T-helper 17 cell (primary cell): ENCODE data around the gene SBNO2. TPM values are rescaled to one million over a fixed set of nuclear protein-coding genes. Genes with fewer than 3 reads are reported as not detected.

Experiments
- ATAC-seq: fragments of 150-1000 bp; cut with Tn5 transposase; 2 replicates; pipeline ENCODE4 v1.10.0; 2021; ENCODE audit warnings: mild to moderate bottlenecking, moderate library complexity
- DNase-seq, 3 donors: peaks; one replicate each; pipeline versions ENCODE4 v3.0.0 to v3.0.0-alpha.2; 2020 to 2021
- H3K9me3 ChIP-seq: one replicate; pipeline ENCODE4 v1.7.0; 2013; ENCODE audit warnings: low read length, mild to moderate bottlenecking; ENCODE audit not compliant: control insufficient read depth, poor library complexity, severe bottlenecking
- H3K27ac Mint-ChIP-seq: one replicate; pipeline ENCODE4 v1.8.0; 2022; ENCODE audit warnings: mild to moderate bottlenecking, moderate library complexity, mixed read lengths
- H3K27me3 Mint-ChIP-seq: one replicate; pipeline ENCODE4 v1.8.0; 2022; ENCODE audit warnings: mixed read lengths
- H3K36me3 Mint-ChIP-seq: one replicate; pipeline ENCODE4 v1.8.0; 2022; ENCODE audit warnings: low read depth, mixed read lengths
- H3K4me1 Mint-ChIP-seq: one replicate; pipeline ENCODE4 v1.8.0; 2022; ENCODE audit warnings: mild to moderate bottlenecking, mixed read lengths
- H3K4me3 Mint-ChIP-seq: one replicate; pipeline ENCODE4 v1.8.0; 2022; ENCODE audit warnings: mild to moderate bottlenecking, moderate library complexity, mixed read lengths
- total RNA-seq, 4 donors: library from RNA in 2 of 4; stranded (reverse) in 2 of 4; gene quantifications; one replicate each; pipeline ENCODE4 v1.2.3 and lab custom pipeline; 2022 to 2026

The SBNO2 gene, protein sequence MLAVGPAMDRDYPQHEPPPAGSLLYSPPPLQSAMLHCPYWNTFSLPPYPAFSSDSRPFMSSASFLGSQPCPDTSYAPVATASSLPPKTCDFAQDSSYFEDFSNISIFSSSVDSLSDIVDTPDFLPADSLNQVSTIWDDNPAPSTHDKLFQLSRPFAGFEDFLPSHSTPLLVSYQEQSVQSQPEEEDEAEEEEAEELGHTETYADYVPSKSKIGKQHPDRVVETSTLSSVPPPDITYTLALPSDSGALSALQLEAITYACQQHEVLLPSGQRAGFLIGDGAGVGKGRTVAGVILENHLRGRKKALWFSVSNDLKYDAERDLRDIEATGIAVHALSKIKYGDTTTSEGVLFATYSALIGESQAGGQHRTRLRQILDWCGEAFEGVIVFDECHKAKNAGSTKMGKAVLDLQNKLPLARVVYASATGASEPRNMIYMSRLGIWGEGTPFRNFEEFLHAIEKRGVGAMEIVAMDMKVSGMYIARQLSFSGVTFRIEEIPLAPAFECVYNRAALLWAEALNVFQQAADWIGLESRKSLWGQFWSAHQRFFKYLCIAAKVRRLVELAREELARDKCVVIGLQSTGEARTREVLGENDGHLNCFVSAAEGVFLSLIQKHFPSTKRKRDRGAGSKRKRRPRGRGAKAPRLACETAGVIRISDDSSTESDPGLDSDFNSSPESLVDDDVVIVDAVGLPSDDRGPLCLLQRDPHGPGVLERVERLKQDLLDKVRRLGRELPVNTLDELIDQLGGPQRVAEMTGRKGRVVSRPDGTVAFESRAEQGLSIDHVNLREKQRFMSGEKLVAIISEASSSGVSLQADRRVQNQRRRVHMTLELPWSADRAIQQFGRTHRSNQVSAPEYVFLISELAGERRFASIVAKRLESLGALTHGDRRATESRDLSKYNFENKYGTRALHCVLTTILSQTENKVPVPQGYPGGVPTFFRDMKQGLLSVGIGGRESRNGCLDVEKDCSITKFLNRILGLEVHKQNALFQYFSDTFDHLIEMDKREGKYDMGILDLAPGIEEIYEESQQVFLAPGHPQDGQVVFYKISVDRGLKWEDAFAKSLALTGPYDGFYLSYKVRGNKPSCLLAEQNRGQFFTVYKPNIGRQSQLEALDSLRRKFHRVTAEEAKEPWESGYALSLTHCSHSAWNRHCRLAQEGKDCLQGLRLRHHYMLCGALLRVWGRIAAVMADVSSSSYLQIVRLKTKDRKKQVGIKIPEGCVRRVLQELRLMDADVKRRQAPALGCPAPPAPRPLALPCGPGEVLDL (N-terminal part only)
- 100 to 1,000 TPM in 1 of 2 donors, 10 to 100 TPM in 1; 85.4 to 106 TPM for total RNA-seq
- total RNA-seq (lab: John Stamatoyannopoulos, UW), result 147 to 156 reads per million in 2 donors

DNA sequence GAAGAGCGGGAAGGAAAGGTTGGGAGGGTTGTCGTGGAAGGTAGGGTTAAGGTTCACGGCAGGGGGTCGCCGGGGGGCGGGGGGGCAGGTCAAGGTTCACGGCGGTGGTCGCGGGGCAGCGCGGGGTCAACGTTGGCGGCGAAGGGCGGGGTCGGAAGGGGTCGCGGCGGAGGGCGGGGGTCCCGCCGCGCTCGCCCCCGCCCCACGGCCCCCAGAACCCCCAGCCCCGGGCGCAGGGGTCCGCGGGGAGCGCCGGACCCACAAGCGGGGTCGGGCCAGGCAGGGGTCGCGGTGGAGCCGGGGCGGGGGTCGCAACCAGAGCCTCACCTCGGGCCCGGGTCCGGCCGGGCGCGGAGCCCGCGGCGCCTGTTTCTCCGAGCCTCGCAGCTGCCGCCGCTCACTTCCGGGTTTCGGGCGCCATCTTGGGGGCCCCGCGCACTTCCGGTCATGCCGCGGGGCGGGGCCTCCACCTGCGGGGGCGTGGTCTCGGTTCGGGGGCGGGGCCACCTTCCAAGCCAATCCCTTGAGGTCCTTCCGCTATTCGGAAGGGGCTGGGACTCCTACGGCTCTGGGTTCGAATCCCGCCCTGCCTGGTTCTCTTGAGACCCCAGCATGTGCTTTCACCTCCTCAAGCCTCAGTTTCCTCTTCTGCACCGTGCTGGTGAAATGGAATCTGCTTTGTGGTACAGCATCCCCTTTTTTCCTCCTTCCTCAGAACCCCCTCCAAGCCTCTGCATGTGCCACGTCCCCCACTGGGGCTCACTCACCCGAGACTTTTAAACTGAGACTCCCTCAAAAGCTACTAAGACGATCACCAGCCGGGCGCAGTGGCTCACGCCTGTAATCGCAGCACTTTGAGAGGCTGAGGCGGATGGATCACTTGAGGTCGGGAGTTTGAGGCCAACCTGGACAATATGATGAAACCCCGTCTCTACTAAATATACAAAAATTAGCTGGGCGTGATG lies at the start of gene SBNO2:
SBNO2 (minus strand) TSS at position 424 of the 965 bp plus-strand sequence. CDS start 19,992 bp downstream, outside the sequence.
- Mint-ChIP-seq H3K4me3 (peak within 1 kb of the TSS; percentile 89), H3K27me3 (no peaks in the 10 kb centered on the region), H3K27ac (peak within 1 kb of the TSS; percentile 82), H3K4me1 (peaks cover 23% of the 10 kb centered on the region), H3K36me3 (peaks cover 6% of the 10 kb centered on the region)
- H3K9me3 ChIP-seq, result no peaks in the 10 kb centered on the region
- ATAC-seq (peak; percentile 92), DNase-seq (peak; percentile 78 to 91 (median 83))

DNA sequence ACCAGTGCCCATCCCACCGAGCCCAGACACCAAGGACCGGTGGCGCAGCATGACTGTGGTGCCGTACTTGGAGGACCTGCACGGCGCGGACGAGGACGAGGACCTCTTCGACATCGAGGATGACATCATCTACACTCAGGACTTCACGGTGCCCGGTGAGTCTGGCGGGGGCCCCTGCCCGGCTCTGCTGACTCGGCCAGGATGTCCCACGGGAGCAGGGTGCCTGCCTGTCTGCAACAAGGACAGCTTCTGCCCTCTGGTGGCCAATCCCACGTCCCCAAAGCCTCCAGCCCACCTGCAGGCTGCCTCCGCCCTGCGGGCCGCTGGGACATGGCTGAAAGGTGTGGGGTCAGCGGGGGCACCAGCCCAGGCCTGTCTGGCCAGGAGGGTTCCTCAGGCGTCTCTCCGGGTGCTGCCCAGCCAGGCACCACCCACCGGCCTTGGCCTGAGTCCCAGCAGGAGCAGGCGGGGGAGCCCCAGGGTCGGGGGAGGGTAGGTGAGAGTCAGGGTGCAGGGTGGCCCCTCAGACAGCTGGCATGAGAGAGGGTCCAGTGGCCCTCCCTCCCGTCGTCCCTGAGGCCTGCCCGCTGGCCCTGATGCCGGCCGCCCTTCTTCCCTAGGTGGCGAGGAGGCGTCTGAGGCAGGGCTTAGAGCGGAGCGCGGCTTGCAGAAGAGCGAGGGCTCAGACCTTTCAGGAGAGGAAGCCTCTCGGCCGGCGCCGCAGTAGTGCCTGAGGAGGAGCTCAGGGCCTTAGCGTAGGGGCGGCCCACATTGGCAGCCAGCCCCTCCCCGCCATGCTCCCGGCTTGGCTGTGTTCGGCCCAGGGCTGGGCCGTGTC lies 49.2 kb upstream of the SBNO2 start:
- Mint-ChIP-seq H3K27me3 (no peaks in the 10 kb centered on the region), H3K27ac (no peak overlapping the region), H3K36me3 (no peaks in the 10 kb centered on the region), H3K4me3 (no peak overlapping the region), H3K4me1 (no peaks in the 10 kb centered on the region)
- DNase-seq, result no peak
- peak; percentile 41 for ATAC-seq
- no peaks in the 10 kb centered on the region for H3K9me3 ChIP-seq

DNA sequence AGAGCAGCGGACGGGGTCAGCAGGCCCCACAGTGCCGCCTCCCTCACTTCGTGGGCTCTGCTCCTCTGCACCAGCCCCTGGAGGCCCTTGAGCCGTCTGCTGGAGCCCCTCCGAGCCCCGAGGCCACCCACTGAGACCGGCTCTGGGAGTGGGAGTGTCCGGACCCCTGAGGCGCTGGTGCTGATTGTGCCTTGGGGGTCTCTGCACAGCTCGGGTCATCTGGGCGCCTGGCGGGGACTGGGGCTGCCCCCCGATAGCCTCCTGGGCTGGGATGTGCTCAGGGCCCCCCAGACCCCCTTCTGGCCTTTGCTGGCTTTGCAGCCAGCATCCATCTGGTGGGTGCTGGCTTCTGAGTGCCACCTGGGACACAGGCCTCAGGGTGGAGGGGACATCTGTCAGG lies 48.3 kb upstream of the SBNO2 start:
- Mint-ChIP-seq H3K36me3 (no peaks in the 10 kb centered on the region), H3K4me1 (no peaks in the 10 kb centered on the region), H3K4me3 (no peak overlapping the region), H3K27ac (no peak overlapping the region), H3K27me3 (no peaks in the 10 kb centered on the region)
- DNase-seq (no peak), ATAC-seq (no peak)
- no peaks in the 10 kb centered on the region for H3K9me3 ChIP-seq

DNA sequence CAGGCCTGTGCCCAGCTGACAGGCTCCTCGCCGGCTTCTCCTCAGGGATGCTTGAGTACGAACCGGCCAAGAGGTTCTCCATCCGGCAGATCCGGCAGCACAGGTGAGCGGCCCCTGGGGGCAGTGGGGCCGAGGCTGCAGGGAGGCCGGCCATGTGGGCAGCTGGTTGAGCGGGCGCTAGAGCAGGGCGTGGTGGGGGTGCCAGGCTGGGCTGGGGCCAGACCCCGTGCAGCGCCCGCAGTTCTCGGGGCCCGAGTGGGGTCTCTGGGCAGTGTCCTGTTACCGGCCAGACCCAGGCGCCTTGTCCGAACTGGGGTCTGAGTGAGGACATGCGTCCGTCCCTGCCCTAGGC lies 47.8 kb upstream of the SBNO2 start:
- Mint-ChIP-seq H3K4me1 (no peaks in the 10 kb centered on the region), H3K27me3 (no peaks in the 10 kb centered on the region), H3K27ac (no peak overlapping the region), H3K4me3 (no peak overlapping the region), H3K36me3 (no peaks in the 10 kb centered on the region)
- DNase-seq (no peak), ATAC-seq (no peak)
- no peaks in the 10 kb centered on the region for H3K9me3 ChIP-seq

DNA sequence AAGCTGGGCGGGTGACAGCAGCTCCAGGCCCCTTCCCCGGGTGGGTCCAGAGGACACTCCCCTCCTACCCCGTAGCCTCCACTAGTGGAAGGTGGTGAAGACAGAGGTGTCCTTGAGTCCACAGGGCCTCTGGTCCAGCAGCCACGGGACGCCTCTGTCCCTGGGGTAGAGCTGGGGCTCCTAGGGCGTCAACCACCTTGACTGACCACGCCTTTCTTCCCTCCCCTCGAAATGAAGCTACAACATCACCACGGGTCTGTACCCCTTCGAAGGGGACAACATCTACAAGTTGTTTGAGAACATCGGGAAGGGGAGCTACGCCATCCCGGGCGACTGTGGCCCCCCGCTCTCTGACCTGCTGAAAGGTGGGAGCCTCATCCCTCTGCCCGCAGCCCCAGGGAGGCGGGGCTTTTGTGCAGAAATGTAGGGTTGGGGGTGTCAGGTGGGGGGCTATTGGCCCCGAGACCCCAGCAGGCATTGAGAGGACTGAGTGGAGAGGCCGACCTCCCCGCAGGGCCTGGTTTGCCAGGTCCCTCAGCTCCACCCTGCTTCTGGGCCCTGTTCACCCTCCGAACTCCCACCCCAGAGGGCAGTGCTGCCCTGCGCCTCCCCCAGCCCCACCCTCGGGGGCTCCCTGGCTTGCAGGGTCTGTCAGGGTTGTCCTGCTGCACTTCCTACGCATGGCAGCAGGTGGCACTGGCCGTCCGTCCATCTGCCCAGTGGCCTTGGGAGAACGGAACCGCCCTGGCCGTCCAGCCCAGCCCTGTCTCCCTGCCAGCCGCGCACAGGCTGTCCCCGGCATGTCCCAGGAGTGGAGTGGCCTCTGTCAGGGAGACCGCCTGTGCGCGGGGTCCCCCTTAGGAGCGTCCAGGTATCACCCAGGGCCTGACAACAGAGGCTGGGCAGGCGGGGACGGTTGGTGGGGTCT lies 47.2 kb upstream of the SBNO2 start:
- Mint-ChIP-seq H3K4me3 (no peak overlapping the region), H3K27ac (no peak overlapping the region), H3K27me3 (no peaks in the 10 kb centered on the region), H3K4me1 (no peaks in the 10 kb centered on the region), H3K36me3 (no peaks in the 10 kb centered on the region)
- ATAC-seq (no peak), DNase-seq (no peak)
- no peaks in the 10 kb centered on the region for H3K9me3 ChIP-seq

DNA sequence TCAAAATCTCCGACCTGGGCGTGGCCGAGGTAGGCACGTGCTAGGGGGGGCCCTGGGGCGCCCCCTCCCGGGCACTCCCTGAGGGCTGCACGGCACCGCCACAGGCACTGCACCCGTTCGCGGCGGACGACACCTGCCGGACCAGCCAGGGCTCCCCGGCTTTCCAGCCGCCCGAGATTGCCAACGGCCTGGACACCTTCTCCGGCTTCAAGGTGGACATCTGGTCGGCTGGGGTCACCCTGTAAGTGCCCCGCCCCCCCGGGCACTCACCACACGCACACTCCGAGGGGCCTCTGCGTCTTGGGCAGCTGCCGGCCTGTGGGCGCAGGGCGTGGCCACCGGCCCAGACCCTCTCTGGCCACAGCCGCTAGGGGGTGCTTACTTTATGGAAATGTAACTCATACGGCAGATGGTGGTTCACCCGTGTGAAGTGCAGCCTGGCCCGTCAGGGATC lies 46.4 kb upstream of the SBNO2 start:
- Mint-ChIP-seq H3K4me1 (no peaks in the 10 kb centered on the region), H3K27me3 (no peaks in the 10 kb centered on the region), H3K27ac (no peak overlapping the region), H3K4me3 (no peak overlapping the region), H3K36me3 (no peaks in the 10 kb centered on the region)
- ATAC-seq (no peak), DNase-seq (no peak)
- H3K9me3 ChIP-seq, result no peaks in the 10 kb centered on the region

DNA sequence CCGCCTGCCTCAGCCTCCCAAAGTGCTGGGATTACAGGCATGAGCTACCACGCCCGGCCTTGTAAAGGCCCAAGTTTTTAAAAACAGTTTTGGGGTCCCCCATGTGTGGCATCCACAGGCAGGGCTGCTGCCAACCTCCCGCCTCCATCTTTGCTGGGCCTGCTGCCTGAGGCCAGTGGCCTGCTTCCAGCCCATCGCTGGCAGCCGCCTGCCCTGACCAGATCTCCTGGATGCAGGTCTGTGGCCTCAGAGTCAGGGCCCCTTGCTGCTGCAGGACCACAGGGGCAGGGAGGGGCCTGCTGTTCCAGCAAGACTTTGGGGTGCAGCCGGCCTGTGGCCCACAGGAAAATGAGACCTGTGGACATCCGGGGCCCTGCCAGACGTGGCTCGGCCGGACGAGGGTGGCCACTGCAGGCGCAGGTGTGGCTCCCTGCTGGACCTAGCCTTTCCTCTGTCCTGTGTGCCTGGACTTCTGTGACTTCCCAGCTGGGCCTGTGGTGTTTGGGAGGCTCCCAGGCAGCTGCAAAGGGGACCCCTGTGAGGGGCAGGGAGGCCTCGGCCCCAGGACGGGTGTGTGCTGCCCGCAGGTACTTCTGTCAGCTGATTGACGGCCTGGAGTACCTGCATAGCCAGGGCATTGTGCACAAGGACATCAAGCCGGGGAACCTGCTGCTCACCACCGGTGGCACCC lies 45.9 kb upstream of the SBNO2 start:
- DNase-seq, result no peak
- no peak for ATAC-seq
- H3K9me3 ChIP-seq, result no peaks in the 10 kb centered on the region
- Mint-ChIP-seq H3K4me3 (no peak overlapping the region), H3K27ac (no peak overlapping the region), H3K36me3 (no peaks in the 10 kb centered on the region), H3K4me1 (no peaks in the 10 kb centered on the region), H3K27me3 (no peaks in the 10 kb centered on the region)

DNA sequence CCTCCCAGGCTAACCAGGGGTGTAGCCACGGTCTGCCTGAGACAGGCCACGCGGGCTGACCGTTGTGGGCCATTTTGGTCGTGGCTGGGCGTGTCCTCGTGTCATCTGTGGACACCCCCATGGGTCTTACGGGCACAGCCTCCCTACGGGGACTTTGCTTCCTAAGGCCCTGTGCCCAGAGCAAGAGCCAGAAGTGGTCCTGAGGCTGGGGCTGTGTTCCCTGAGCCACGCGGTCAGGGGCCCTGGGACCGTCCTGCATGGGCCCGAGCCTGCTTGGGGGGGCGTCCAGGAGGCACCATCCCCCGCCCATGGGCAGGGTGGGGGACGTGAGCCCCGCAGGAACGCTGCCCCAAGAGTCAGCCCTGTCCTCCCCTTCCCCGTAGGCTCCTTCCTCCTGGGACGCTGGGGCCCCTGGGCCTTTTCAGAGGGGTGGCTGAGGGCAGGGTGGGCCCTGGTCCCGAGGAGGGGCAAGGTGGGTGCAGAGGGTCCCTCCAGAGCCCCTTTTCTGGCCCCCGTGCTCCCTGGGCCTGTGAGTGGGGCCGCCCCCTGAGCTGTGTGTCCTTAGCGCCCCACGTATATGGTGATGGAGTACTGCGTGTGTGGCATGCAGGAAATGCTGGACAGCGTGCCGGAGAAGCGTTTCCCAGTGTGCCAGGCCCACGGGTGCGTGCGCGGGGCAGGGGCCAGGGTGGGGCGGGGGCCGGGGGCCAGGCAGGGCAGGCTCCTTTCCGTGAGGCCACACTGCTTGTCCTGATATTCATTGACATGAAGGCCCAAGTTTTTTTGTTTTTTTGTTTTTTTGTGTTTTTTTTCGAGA lies 44.9 kb upstream of the SBNO2 start:
- Mint-ChIP-seq H3K4me3 (no peak overlapping the region), H3K27me3 (no peaks in the 10 kb centered on the region), H3K36me3 (no peaks in the 10 kb centered on the region), H3K27ac (no peak overlapping the region), H3K4me1 (peaks cover 4% of the 10 kb centered on the region)
- DNase-seq, result no peak
- no peaks in the 10 kb centered on the region for H3K9me3 ChIP-seq
- no peak for ATAC-seq

DNA sequence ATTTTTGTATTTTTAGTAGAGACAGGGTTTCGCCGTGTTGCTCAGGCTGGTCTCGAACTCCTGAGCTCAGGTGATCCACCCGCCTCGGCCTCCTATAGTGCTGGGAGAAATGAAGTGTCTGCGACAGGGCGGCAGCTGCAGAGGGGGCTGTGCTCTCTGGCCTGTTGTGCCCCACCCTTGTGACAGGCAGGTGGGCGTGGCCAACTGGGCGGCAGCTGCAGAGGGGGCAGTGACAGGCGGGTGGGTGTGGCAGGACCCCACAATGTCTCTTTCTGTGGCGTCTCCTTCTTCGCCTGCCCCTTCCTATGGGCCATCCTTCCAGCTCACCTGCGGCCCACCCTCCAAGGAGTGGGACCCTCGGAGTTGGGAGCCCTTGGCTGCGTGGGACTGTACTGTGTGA lies 43.3 kb upstream of the SBNO2 start:
- H3K36me3 Mint-ChIP-seq, result peaks cover 2% of the 10 kb centered on the region
- no peak overlapping the region for H3K4me3 Mint-ChIP-seq
- no peaks in the 10 kb centered on the region for H3K9me3 ChIP-seq
- DNase-seq (no peak), ATAC-seq (no peak)
- H3K27me3 Mint-ChIP-seq, result no peaks in the 10 kb centered on the region
- H3K4me1 Mint-ChIP-seq, result peaks cover 13% of the 10 kb centered on the region
- peak overlapping the region; percentile 41 for H3K27ac Mint-ChIP-seq

DNA sequence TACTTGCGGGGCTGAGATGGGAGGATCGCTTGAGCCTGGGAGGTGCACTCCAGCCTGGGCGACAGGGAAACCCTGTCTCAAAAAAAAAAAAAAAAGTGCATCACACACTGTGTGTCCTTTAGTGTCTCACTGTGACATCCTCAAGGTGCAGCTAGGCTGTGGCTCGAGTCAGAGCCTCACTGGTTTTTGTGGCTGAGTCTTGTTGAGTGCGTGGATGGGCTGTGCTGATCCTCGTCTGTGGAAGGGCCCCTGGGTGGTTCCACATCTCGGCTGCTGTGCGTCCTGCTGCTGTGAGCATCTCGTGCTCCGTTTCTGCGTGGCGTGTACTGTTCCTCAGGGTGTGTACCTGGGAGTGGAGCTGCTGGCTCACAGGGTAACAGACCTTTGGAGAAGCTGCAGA lies 42.7 kb upstream of the SBNO2 start:
- no peaks in the 10 kb centered on the region for H3K9me3 ChIP-seq
- no peak for DNase-seq
- Mint-ChIP-seq H3K36me3 (peaks cover 2% of the 10 kb centered on the region), H3K4me3 (no peak overlapping the region), H3K27ac (no peak overlapping the region), H3K27me3 (no peaks in the 10 kb centered on the region), H3K4me1 (peaks cover 13% of the 10 kb centered on the region)
- no peak for ATAC-seq
